Ishikawa (cell line): ENCODE measurements around the gene DENND11.
A peak's percentile ranks its signal among the peaks of the same experiment; 100 is the strongest.

Experiments used
- CEBPB ChIP-seq: IDR thresholded peaks from 2 replicates; pipeline ENCODE4 v1.6.1; 2012
- CREB1 ChIP-seq: IDR thresholded peaks from 2 replicates; pipeline ENCODE4 v1.6.1; 2012; ENCODE audit warnings: low read depth
- EGR1 ChIP-seq: IDR thresholded peaks from 2 replicates; pipeline ENCODE4 v1.6.1; 2012
- EP300 ChIP-seq: IDR thresholded peaks from 2 replicates; pipeline ENCODE4 v1.6.1; 2012; ENCODE audit warnings: borderline replicate concordance
- FOXM1 ChIP-seq: IDR thresholded peaks from 2 replicates; pipeline ENCODE4 v1.6.1; 2012; ENCODE audit warnings: low read depth, borderline replicate concordance
- NFIC ChIP-seq: IDR thresholded peaks from 2 replicates; pipeline ENCODE4 v1.6.1; 2012
- RAD21 ChIP-seq: IDR thresholded peaks from 2 replicates; pipeline ENCODE4 v1.6.1; 2012; ENCODE audit warnings: low read depth
- TAF1 ChIP-seq: IDR thresholded peaks from 2 replicates; pipeline ENCODE4 v1.6.1; 2012; ENCODE audit warnings: low read depth, mild to moderate bottlenecking
- TCF12 ChIP-seq: IDR thresholded peaks from 2 replicates; pipeline ENCODE4 v1.6.1; 2012; ENCODE audit warnings: low read depth
- TEAD4 ChIP-seq: IDR thresholded peaks from 2 replicates; pipeline ENCODE4 v1.6.1; 2012
- USF1 ChIP-seq: IDR thresholded peaks from 2 replicates; pipeline ENCODE4 v1.6.1; 2012
- YY1 ChIP-seq: IDR thresholded peaks from 2 replicates; pipeline ENCODE4 v1.6.1; 2012; ENCODE audit warnings: low read depth
- ZBTB7A ChIP-seq: IDR thresholded peaks from 2 replicates; pipeline ENCODE4 v1.6.1; 2012; ENCODE audit warnings: low read depth
- TF ChIP-seq, protein P1 (sequence below): IDR thresholded peaks from 2 replicates; pipeline ENCODE4 v1.6.1; 2012
- TF ChIP-seq, protein P2 (sequence below): IDR thresholded peaks from 2 replicates; pipeline ENCODE4 v1.6.1; 2012; ENCODE audit warnings: low read depth, mild to moderate bottlenecking

DENND11 gene

DNA sequence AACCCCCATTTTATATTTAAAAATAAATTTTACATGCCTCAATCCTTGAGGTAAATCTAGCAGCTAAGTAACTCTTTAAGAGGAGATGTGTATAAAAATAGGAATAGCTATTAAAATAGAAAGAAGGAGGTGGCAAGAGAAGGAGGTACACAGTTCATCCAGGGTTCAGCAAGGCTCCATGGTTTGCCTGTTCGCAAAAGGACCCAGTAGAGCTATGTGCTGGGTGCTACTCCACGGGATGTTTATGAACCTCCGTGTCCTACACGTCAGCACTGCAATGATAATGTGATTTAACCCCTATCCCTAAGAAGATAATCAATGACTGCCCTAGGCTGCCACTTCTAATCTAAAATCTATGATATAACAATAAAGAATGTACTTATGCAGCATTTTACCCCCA is 926 bp upstream of the DENND11 start:
- no peak for TF ChIP-seq TCF12
- no peak for TF ChIP-seq CEBPB
- no peak for TF ChIP-seq EGR1
- TF ChIP-seq, protein P1, sequence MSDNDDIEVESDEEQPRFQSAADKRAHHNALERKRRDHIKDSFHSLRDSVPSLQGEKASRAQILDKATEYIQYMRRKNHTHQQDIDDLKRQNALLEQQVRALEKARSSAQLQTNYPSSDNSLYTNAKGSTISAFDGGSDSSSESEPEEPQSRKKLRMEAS, result no peak
- TF ChIP-seq ZBTB7A, result no peak
- TF ChIP-seq, protein P2, sequence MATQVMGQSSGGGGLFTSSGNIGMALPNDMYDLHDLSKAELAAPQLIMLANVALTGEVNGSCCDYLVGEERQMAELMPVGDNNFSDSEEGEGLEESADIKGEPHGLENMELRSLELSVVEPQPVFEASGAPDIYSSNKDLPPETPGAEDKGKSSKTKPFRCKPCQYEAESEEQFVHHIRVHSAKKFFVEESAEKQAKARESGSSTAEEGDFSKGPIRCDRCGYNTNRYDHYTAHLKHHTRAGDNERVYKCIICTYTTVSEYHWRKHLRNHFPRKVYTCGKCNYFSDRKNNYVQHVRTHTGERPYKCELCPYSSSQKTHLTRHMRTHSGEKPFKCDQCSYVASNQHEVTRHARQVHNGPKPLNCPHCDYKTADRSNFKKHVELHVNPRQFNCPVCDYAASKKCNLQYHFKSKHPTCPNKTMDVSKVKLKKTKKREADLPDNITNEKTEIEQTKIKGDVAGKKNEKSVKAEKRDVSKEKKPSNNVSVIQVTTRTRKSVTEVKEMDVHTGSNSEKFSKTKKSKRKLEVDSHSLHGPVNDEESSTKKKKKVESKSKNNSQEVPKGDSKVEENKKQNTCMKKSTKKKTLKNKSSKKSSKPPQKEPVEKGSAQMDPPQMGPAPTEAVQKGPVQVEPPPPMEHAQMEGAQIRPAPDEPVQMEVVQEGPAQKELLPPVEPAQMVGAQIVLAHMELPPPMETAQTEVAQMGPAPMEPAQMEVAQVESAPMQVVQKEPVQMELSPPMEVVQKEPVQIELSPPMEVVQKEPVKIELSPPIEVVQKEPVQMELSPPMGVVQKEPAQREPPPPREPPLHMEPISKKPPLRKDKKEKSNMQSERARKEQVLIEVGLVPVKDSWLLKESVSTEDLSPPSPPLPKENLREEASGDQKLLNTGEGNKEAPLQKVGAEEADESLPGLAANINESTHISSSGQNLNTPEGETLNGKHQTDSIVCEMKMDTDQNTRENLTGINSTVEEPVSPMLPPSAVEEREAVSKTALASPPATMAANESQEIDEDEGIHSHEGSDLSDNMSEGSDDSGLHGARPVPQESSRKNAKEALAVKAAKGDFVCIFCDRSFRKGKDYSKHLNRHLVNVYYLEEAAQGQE, result no peak
- TF ChIP-seq YY1, result no peak
- no peak for TF ChIP-seq USF1
- TF ChIP-seq EP300, result no peak
- no peak for TF ChIP-seq RAD21
- TF ChIP-seq TEAD4, result no peak
- TF ChIP-seq FOXM1, result no peak
- TF ChIP-seq TAF1, result no peak
- no peak for TF ChIP-seq NFIC
- no peak for TF ChIP-seq CREB1

- TF ChIP-seq TAF1 (no peak; the same call in 1 of the 2 replicates), RAD21 (no peak), EGR1 (no peak), ZBTB7A (no peak), NFIC (no peak), YY1 (no peak), TCF12 (no peak), CREB1 (no peak), TEAD4 (no peak), CEBPB (no peak), EP300 (no peak), FOXM1 (no peak), USF1 (no peak)
- TF ChIP-seq, protein P2, result no peak
- TF ChIP-seq, protein P1, result no peak
Measured at GRCh38 chr7:141701489-141702046, 398 bp downstream of the DENND11 start.

GRCh38 chr7:141700848-141701371 is 1.1 kb downstream of the DENND11 start:
- TF ChIP-seq NFIC (no peak), EP300 (no peak), FOXM1 (no peak), EGR1 (no peak), CREB1 (no peak), YY1 (no peak), CEBPB (no peak), RAD21 (no peak), TAF1 (no peak), TCF12 (no peak), ZBTB7A (no peak)
- TF ChIP-seq, protein P1, result no peak
- TF ChIP-seq, protein P2, result no peak

GRCh38 chr7:141700296-141700847 is 1.6 kb downstream of the DENND11 start:
- TF ChIP-seq CREB1 (no peak), RAD21 (no peak), TCF12 (no peak), USF1 (no peak), FOXM1 (no peak), YY1 (no peak), ZBTB7A (no peak), TEAD4 (0 out of 2 replicates have a peak, but pooled peaks have one; percentile 14), EGR1 (no peak)
